Testis (tissue), 2 donors: Measurements from ENCODE around the gene HNRNPH2.

Experiments used
- POLR2A ChIP-seq: fragments of 450-650 bp; IDR thresholded peaks from one replicate; pipeline ENCODE4 v1.6.1; 2017; ENCODE audit warnings: antibody characterized with exemption, mild to moderate bottlenecking, moderate library complexity
- TF ChIP-seq, protein P1 (sequence below), 3 experiments: fragments of 450-650 bp in 2 of 3; fragments of 200-600 bp in 1 of 3; sonication (generic) in 1 of 3; IDR thresholded peaks; one replicate each; pipeline ENCODE4 v1.5.1; 2016 to 2019; ENCODE audit warnings: antibody characterized with exemption in 3 of 3, mild to moderate bottlenecking in 2 of 3, moderate library complexity in 1 of 3

DNA sequence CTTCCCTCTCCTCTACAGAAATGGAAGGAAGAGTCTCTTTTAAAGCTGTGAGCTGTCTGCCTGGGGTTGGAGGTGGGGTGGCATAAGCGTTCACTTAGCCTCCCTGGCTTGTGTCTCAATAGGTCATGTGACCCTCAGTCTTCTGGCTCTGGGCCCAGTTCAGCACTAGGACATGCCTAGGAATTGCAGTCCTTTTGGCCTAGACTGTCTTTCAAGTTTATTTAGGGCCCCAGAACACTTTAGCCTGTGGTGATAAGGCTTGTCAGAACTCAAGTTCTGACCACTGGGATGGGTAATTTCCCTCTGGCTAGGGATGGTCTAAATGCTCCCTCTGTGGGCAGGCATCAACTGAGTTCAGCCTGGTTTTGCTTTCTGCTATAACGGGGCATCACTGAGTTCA, 42.9 kb downstream of the HNRNPH2 start:
- TF ChIP-seq, protein P1, sequence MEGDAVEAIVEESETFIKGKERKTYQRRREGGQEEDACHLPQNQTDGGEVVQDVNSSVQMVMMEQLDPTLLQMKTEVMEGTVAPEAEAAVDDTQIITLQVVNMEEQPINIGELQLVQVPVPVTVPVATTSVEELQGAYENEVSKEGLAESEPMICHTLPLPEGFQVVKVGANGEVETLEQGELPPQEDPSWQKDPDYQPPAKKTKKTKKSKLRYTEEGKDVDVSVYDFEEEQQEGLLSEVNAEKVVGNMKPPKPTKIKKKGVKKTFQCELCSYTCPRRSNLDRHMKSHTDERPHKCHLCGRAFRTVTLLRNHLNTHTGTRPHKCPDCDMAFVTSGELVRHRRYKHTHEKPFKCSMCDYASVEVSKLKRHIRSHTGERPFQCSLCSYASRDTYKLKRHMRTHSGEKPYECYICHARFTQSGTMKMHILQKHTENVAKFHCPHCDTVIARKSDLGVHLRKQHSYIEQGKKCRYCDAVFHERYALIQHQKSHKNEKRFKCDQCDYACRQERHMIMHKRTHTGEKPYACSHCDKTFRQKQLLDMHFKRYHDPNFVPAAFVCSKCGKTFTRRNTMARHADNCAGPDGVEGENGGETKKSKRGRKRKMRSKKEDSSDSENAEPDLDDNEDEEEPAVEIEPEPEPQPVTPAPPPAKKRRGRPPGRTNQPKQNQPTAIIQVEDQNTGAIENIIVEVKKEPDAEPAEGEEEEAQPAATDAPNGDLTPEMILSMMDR (IDR thresholded peaks at IDR 0.05), result no peak
- TF ChIP-seq POLR2A, result no peak
